ENCODE data around the gene MIS18BP1.
"Not testable (repeated sequence)": the region's sequence is repeated elsewhere in the genome, so short reads cannot be mapped to it uniquely, and the experiment has no call there.

MIS18BP1 gene

GRCh38 chr14:45227566-45227965 lies 25.4 kb downstream of the MIS18BP1 start:
- no peak overlapping the region for H3K4me3 ChIP-seq (replicated peaks; ENCODE audit: insufficient read depth, low read length)
- no peak overlapping the region for H3K27ac ChIP-seq (replicated peaks)
- no peak for TF ChIP-seq CTCF (IDR thresholded peaks at IDR 0.05; ENCODE audit: insufficient read depth, low read length)
- no peak for TF ChIP-seq POLR2AphosphoS5 (IDR thresholded peaks at IDR 0.05; ENCODE audit: low read depth)
- no peak for TF ChIP-seq SPI1 (IDR thresholded peaks at IDR 0.05; ENCODE audit: borderline replicate concordance, low read depth)
- no peak for TF ChIP-seq GABPA (IDR thresholded peaks at IDR 0.05; ENCODE audit: low read depth)
- TF ChIP-seq REST (IDR thresholded peaks at IDR 0.05; ENCODE audit: insufficient replicate concordance, low read depth), result no peak
- DNase-seq (ENCODE audit: low read depth in 1 of 2, low spot score in 1 of 2), result no peak
- no peaks in the 10 kb centered on the region for H3K27me3 ChIP-seq (ENCODE audit: insufficient read depth, poor library complexity, severe bottlenecking)

GRCh38 chr14:45222485-45223262 lies 30.3 kb downstream of the MIS18BP1 start:
- H3K4me3 ChIP-seq (replicated peaks; ENCODE audit: insufficient read depth, low read length), result no peak overlapping the region
- H3K27ac ChIP-seq (replicated peaks), result no peak overlapping the region
- no peak for DNase-seq (ENCODE audit: low read depth in 1 of 2, low spot score in 1 of 2)
- H3K27me3 ChIP-seq (ENCODE audit: insufficient read depth, poor library complexity, severe bottlenecking), result no peaks in the 10 kb centered on the region
- TF ChIP-seq SPI1 (IDR thresholded peaks at IDR 0.05; ENCODE audit: borderline replicate concordance, low read depth), result no peak
- no peak for TF ChIP-seq REST (IDR thresholded peaks at IDR 0.05; ENCODE audit: insufficient replicate concordance, low read depth)
- no peak for TF ChIP-seq POLR2AphosphoS5 (IDR thresholded peaks at IDR 0.05; ENCODE audit: low read depth)
- no peak for TF ChIP-seq GABPA (IDR thresholded peaks at IDR 0.05; ENCODE audit: low read depth)
- TF ChIP-seq CTCF (IDR thresholded peaks at IDR 0.05; ENCODE audit: insufficient read depth, low read length), result no peak

- not testable (repeated sequence) for H3K27me3 ChIP-seq (ENCODE audit: insufficient read depth, poor library complexity, severe bottlenecking); H3K4me3 ChIP-seq (replicated peaks; ENCODE audit: insufficient read depth, low read length); DNase-seq (ENCODE audit: low read depth in 1 of 2, low spot score in 1 of 2); H3K27ac ChIP-seq (replicated peaks)
These were observed 38.7 kb downstream of the MIS18BP1 start for GRCh38 chr14:45214341-45214740.

GRCh38 chr14:45213716-45214115 lies 39.3 kb downstream of the MIS18BP1 start:
- not testable (repeated sequence) for H3K4me3 ChIP-seq (replicated peaks; ENCODE audit: insufficient read depth, low read length); H3K27me3 ChIP-seq (ENCODE audit: insufficient read depth, poor library complexity, severe bottlenecking); H3K27ac ChIP-seq (replicated peaks); DNase-seq (ENCODE audit: low read depth in 1 of 2, low spot score in 1 of 2)

- TF ChIP-seq REST (IDR thresholded peaks at IDR 0.05; ENCODE audit: insufficient replicate concordance, low read depth) (no peak), GABPA (IDR thresholded peaks at IDR 0.05; ENCODE audit: low read depth) (no peak), SPI1 (IDR thresholded peaks at IDR 0.05; ENCODE audit: borderline replicate concordance, low read depth) (no peak), POLR2AphosphoS5 (IDR thresholded peaks at IDR 0.05; ENCODE audit: low read depth) (no peak), CTCF (IDR thresholded peaks at IDR 0.05; ENCODE audit: insufficient read depth, low read length) (no peak)
- no peak for DNase-seq (ENCODE audit: low read depth in 1 of 2, low spot score in 1 of 2)
- Histone ChIP-seq H3K4me3 (replicated peaks; ENCODE audit: insufficient read depth, low read length) (no peak overlapping the region), H3K27me3 (ENCODE audit: insufficient read depth, poor library complexity, severe bottlenecking) (no peaks in the 10 kb centered on the region), H3K27ac (replicated peaks) (no peak overlapping the region)
These were observed 40.8 kb downstream of the MIS18BP1 start for GRCh38 chr14:45212231-45212630.

Measured in HL-60 (cell line).